DOHH2 (cell line): ENCODE measurements around the gene LDAH.

Experiments
- H3F3A ChIP-seq: fragments of 200-600 bp; sonication (generic), shearing (Covaris generic); 2 replicates; pipeline ENCODE4 v1.6.0; 2016; ENCODE audit warnings: antibody characterized with exemption, mild to moderate bottlenecking; ENCODE audit not compliant: control insufficient read depth, insufficient read depth
- H3K27ac ChIP-seq: fragments of 200-600 bp; sonication (generic); 2 replicates; pipeline ENCODE4 v1.5.1; 2014; ENCODE audit warnings: low read depth, mild to moderate bottlenecking, low read length, moderate library complexity
- H3K27me3 ChIP-seq: fragments of 200-600 bp; sonication (generic); 2 replicates; pipeline ENCODE4 v1.6.1; 2014; ENCODE audit warnings: mild to moderate bottlenecking, low read length, mixed read lengths; ENCODE audit not compliant: control insufficient read depth
- H3K36me3 ChIP-seq: fragments of 200-600 bp; sonication (generic); 2 replicates; pipeline ENCODE4 v1.6.1; 2014; ENCODE audit warnings: mild to moderate bottlenecking, low read length, moderate library complexity, mixed read lengths; ENCODE audit not compliant: control insufficient read depth
- H3K4me1 ChIP-seq: fragments of 200-600 bp; sonication (generic); 2 replicates; pipeline ENCODE4 v1.6.1; 2014; ENCODE audit warnings: mild to moderate bottlenecking, low read length, mixed read lengths; ENCODE audit not compliant: control insufficient read depth
- H3K4me2 ChIP-seq: fragments of 200-600 bp; sonication (generic); 2 replicates; pipeline ENCODE4 v1.6.0; 2014; ENCODE audit warnings: mild to moderate bottlenecking, low read length, moderate library complexity
- H3K4me3 ChIP-seq: fragments of 200-600 bp; sonication (generic); 2 replicates; pipeline ENCODE4 v1.5.1; 2014; ENCODE audit warnings: mild to moderate bottlenecking, low read length, mixed read lengths
- H3K79me2 ChIP-seq: fragments of 200-600 bp; sonication (generic); 2 replicates; pipeline ENCODE4 v1.6.1; 2014; ENCODE audit warnings: mild to moderate bottlenecking, low read length, mixed read lengths; ENCODE audit not compliant: control insufficient read depth
- H3K9me2 ChIP-seq: fragments of 200-600 bp; sonication (generic); replicated peaks from 2 replicates; pipeline ENCODE4 v1.6.1; 2014; ENCODE audit warnings: mild to moderate bottlenecking, low read length, mixed read lengths; ENCODE audit not compliant: control insufficient read depth
- H3K9me3 ChIP-seq: fragments of 200-600 bp; sonication (generic); 2 replicates; pipeline ENCODE4 v1.6.1; 2014; ENCODE audit warnings: antibody characterized with exemption, low read length, mixed read lengths; ENCODE audit not compliant: control insufficient read depth, insufficient read depth
- H4K20me1 ChIP-seq: fragments of 200-600 bp; sonication (generic); 2 replicates; pipeline ENCODE4 v1.6.0; 2014; ENCODE audit warnings: low read depth, mild to moderate bottlenecking, antibody characterized with exemption, low read length, moderate library complexity; ENCODE audit not compliant: control insufficient read depth, insufficient read depth
- CTCF ChIP-seq: fragments of 200-600 bp; sonication (generic); IDR thresholded peaks from one replicate; pipeline ENCODE4 v1.5.1; 2014; ENCODE audit warnings: antibody characterized with exemption, mild to moderate bottlenecking, low read depth, low read length; ENCODE audit not compliant: poor library complexity, severe bottlenecking
- EZH2phosphoT487 ChIP-seq: fragments of 200-600 bp; sonication (generic); IDR thresholded peaks from 2 replicates; pipeline ENCODE4 v1.6.1; 2017; ENCODE audit warnings: borderline replicate concordance, mild to moderate bottlenecking, antibody characterized with exemption, low read length, moderate library complexity, mixed read lengths

Gene LDAH

GRCh38 chr2:20661421-20662307, 161.2 kb downstream of the LDAH start:
- no peaks in the 10 kb centered on the region for H3F3A ChIP-seq
- H3K4me3 ChIP-seq = no peak overlapping the region
- TF ChIP-seq CTCF (peak; percentile 90), EZH2phosphoT487 (no peak)
- H3K36me3 ChIP-seq = no peaks in the 10 kb centered on the region
- no peaks in the 10 kb centered on the region for H3K9me3 ChIP-seq
- H4K20me1 ChIP-seq = no peaks in the 10 kb centered on the region
- H3K4me2 ChIP-seq = no peak overlapping the region
- H3K27me3 ChIP-seq = peaks cover 89% of the 10 kb centered on the region
- H3K79me2 ChIP-seq = no peaks in the 10 kb centered on the region
- no peak overlapping the region for H3K27ac ChIP-seq
- no peaks in the 10 kb centered on the region for H3K9me2 ChIP-seq
- peaks cover 13% of the 10 kb centered on the region for H3K4me1 ChIP-seq

- Histone ChIP-seq H3K4me2 (no peak overlapping the region), H3K27me3 (peaks cover 84% of the 10 kb centered on the region), H3K4me1 (peaks cover 4% of the 10 kb centered on the region), H3K36me3 (no peaks in the 10 kb centered on the region), H3K79me2 (no peaks in the 10 kb centered on the region), H3K27ac (no peak overlapping the region), H3K4me3 (no peak overlapping the region), H3F3A (no peaks in the 10 kb centered on the region), H4K20me1 (no peaks in the 10 kb centered on the region), H3K9me2 (no peaks in the 10 kb centered on the region), H3K9me3 (no peaks in the 10 kb centered on the region)
- no peak for TF ChIP-seq CTCF
- no peak for TF ChIP-seq EZH2phosphoT487
These were observed 162.1 kb downstream of the LDAH start for GRCh38 chr2:20660506-20661420.

- no peaks in the 10 kb centered on the region for H3K9me2 ChIP-seq
- H3K27ac ChIP-seq = no peak overlapping the region
- H3K4me2 ChIP-seq = no peak overlapping the region
- H3K4me3 ChIP-seq = no peak overlapping the region
- H3K36me3 ChIP-seq = no peaks in the 10 kb centered on the region
- H3K27me3 ChIP-seq = peaks cover 55% of the 10 kb centered on the region
- no peaks in the 10 kb centered on the region for H3F3A ChIP-seq
- no peak for TF ChIP-seq CTCF
- no peak for TF ChIP-seq EZH2phosphoT487
- H4K20me1 ChIP-seq = no peaks in the 10 kb centered on the region
- no peaks in the 10 kb centered on the region for H3K9me3 ChIP-seq
- no peaks in the 10 kb centered on the region for H3K79me2 ChIP-seq
- no peaks in the 10 kb centered on the region for H3K4me1 ChIP-seq
These were observed 165.2 kb downstream of the LDAH start for GRCh38 chr2:20657522-20658235.
